HG02798 (cell line): ENCODE data around the gene ADAP1.
"Not testable (repeated sequence)": the region's sequence is repeated elsewhere in the genome, so short reads cannot be mapped to it uniquely, and the experiment has no call there.

ENCODE experiments used
- ATAC-seq: cut with Tn5 transposase; IDR thresholded peaks from one replicate; pipeline ENCODE4 v1.9.1; 2021; ENCODE audit warnings: mild to moderate bottlenecking; ENCODE audit not compliant: unreplicated experiment, poor library complexity

ADAP1 gene

GRCh38 chr7:960972-961371 is 6.5 kb upstream of the ADAP1 start:
- ATAC-seq = not testable (repeated sequence)

- ATAC-seq = no peak
Observed at GRCh38 chr7:960269-960871, 5.9 kb upstream of the ADAP1 start.

GRCh38 chr7:959740-960139 is 5.3 kb upstream of the ADAP1 start:
- not testable (repeated sequence) for ATAC-seq

GRCh38 chr7:959271-959670 is 4.8 kb upstream of the ADAP1 start:
- ATAC-seq = no peak

GRCh38 chr7:958221-959200 is 4.0 kb upstream of the ADAP1 start:
- no peak for ATAC-seq

- no peak for ATAC-seq
Observed at GRCh38 chr7:957418-958220, 3.1 kb upstream of the ADAP1 start.

- no peak for ATAC-seq
Observed at GRCh38 chr7:956031-956430, 1.6 kb upstream of the ADAP1 start.

GRCh38 chr7:953547-954327 is 743 bp downstream of the ADAP1 start:
- peak; percentile 4 for ATAC-seq

- ATAC-seq = no peak
Observed at GRCh38 chr7:952548-953441, 1.7 kb downstream of the ADAP1 start.

- no peak for ATAC-seq
Observed at GRCh38 chr7:951881-952547, 2.5 kb downstream of the ADAP1 start.

- ATAC-seq = peak; percentile 10
Observed at GRCh38 chr7:949021-949934, 5.2 kb downstream of the ADAP1 start.

GRCh38 chr7:947391-948210 is 6.9 kb downstream of the ADAP1 start:
- ATAC-seq = no peak

GRCh38 chr7:946256-946996 is 8.1 kb downstream of the ADAP1 start:
- ATAC-seq = no peak

GRCh38 chr7:945556-946255 is 8.8 kb downstream of the ADAP1 start:
- no peak for ATAC-seq

- ATAC-seq = no peak
Observed at GRCh38 chr7:945147-945555, 9.3 kb downstream of the ADAP1 start.
